Measurements from ENCODE around the gene ACADSB. TPM values are rescaled to one million over a fixed set of nuclear protein-coding genes. Genes with fewer than 3 reads are reported as not detected.

The ACADSB gene
- total RNA-seq, 4 donors from 2014 or later = 18.0 to 36.9 (median 27.4) TPM

DNA sequence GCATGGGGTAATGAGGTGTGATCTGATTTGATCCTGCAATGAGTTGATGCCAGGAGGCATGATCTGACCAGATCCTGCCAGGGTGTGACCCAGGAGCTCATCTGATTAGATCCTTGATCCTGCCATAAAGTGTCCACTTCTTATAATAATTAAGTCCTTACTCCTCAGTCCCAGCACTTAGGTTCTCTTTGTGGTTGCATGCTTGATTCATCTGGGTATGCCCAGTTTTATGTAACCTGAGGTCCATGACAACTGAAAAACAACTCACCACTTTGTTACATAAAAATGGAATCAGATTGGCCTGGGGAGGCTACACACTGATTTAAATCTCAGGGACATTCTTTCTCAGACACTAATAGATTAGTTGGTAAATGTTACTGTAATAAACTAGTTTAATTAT is 19.1 kb downstream of the ACADSB start:
- H3K27me3 ChIP-seq = no peaks in the 10 kb centered on the region

DNA sequence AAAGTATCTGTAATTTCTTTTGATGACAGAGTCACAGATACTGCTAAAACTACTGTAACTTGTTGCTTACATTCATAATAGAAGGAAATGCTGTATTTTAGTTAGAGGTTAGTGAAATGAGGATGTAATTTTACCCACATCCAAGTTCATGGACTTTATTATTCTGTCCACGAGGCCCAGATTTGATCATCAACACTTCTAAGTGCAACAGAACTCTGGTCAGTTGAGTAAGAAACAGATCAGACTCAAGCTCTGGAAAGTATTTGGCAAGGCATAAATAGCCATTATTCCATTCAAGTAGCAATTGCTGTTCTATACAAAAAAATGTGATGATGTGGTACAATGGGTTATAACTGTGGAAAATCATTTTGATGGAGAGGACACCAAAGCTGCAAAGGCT is 22.3 kb downstream of the ACADSB start:
- no peak for DNase-seq (ENCODE audit: low spot score in 2 of 2)
- no peaks in the 10 kb centered on the region for H3K4me1 ChIP-seq
- H3K27me3 ChIP-seq = no peaks in the 10 kb centered on the region
- no peaks in the 10 kb centered on the region for H3K9me3 ChIP-seq
- peaks cover 7% of the 10 kb centered on the region for H3K36me3 ChIP-seq
- 86% methylated on average over 1 of the region's 1 CpG for WGBS
- TF ChIP-seq POLR2AphosphoS5 (IDR thresholded peaks at IDR 0.05) = no peak
- H3K27ac ChIP-seq = no peak overlapping the region
- no peak overlapping the region for H3K4me3 ChIP-seq

More for the DNA sequence above, 19.1 kb downstream of the ACADSB start:
- TF ChIP-seq, protein P1, sequence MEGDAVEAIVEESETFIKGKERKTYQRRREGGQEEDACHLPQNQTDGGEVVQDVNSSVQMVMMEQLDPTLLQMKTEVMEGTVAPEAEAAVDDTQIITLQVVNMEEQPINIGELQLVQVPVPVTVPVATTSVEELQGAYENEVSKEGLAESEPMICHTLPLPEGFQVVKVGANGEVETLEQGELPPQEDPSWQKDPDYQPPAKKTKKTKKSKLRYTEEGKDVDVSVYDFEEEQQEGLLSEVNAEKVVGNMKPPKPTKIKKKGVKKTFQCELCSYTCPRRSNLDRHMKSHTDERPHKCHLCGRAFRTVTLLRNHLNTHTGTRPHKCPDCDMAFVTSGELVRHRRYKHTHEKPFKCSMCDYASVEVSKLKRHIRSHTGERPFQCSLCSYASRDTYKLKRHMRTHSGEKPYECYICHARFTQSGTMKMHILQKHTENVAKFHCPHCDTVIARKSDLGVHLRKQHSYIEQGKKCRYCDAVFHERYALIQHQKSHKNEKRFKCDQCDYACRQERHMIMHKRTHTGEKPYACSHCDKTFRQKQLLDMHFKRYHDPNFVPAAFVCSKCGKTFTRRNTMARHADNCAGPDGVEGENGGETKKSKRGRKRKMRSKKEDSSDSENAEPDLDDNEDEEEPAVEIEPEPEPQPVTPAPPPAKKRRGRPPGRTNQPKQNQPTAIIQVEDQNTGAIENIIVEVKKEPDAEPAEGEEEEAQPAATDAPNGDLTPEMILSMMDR (IDR thresholded peaks at IDR 0.05) = no peak
- TF ChIP-seq POLR2A (IDR thresholded peaks at IDR 0.05) (no peak), POLR2AphosphoS5 (IDR thresholded peaks at IDR 0.05) (no peak), EP300 (IDR thresholded peaks at IDR 0.05) (no peak)
- no peaks in the 10 kb centered on the region for H3K36me3 ChIP-seq
- DNase-seq (ENCODE audit: low spot score in 2 of 2) = no peak
- H3K9me3 ChIP-seq = no peaks in the 10 kb centered on the region
- H3K4me3 ChIP-seq = no peak overlapping the region
- H3K4me1 ChIP-seq = no peaks in the 10 kb centered on the region
- no peak overlapping the region for H3K27ac ChIP-seq

DNA sequence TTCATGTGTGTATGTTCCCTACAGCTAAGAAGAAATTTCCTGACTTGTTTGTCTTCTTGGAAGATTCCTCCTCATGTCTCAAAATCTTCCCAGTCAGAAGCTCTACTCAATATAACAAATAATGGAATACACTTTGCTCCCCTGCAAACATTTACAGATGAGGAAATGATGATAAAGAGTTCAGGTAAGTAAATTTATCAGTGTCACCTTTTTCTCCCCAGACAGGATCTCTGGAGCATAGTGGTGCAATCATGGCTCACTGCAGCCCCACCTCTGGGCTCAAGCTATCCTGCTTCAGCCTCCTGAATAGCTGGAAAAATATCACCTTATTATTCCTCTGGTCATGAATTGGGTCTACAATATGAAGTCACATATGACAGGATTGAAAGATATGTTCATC is 25.5 kb downstream of the ACADSB start:
- Histone ChIP-seq H3K4me1 (no peaks in the 10 kb centered on the region), H3K27ac (no peak overlapping the region), H3K27me3 (no peaks in the 10 kb centered on the region), H3K4me3 (no peak overlapping the region), H3K9me3 (no peaks in the 10 kb centered on the region), H3K36me3 (peaks cover 31% of the 10 kb centered on the region)
- TF ChIP-seq POLR2A (IDR thresholded peaks at IDR 0.05) = no peak
- no peak for TF ChIP-seq POLR2AphosphoS5 (IDR thresholded peaks at IDR 0.05)
- no peak for TF ChIP-seq EP300 (IDR thresholded peaks at IDR 0.05)
- TF ChIP-seq, protein P1 (IDR thresholded peaks at IDR 0.05) = no peak
- DNase-seq (ENCODE audit: low spot score in 2 of 2) = no peak

DNA sequence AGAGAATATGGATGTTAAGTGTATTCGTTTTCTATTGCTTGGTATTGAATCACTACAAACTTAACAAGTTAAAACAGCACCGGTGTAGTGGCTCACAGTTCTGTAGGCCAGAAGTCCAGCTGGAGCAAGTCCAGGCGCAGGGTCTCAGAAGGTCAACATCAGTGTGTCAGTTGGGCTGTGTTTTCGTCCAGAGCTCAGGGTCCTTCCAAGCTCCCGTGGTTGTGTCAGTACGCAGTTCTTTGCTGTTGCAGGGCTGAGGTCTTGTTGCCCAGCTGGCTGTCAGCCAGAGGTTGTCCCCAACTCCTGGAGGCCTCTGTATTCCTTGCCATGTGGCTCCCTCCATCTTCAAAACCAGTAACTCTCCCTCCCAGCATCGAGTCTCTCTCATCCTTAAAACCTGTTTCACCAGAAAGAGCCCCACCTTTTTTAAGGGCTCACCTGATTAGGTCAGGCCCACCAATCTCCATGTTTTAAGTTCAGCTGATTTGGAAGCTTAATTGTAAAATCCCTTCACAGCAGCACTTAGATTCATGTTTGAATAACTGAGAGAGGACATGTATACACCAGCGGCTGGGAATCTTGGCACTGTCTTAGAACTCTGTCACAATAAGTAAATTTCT is 26.8 kb downstream of the ACADSB start:
- Histone ChIP-seq H3K4me3 (no peak overlapping the region), H3K27me3 (no peaks in the 10 kb centered on the region), H3K9me3 (no peaks in the 10 kb centered on the region), H3K36me3 (peaks cover 33% of the 10 kb centered on the region), H3K27ac (no peak overlapping the region), H3K4me1 (no peaks in the 10 kb centered on the region)
- DNase-seq (ENCODE audit: low spot score in 2 of 2) = no peak
- 90% methylated on average over 8 of the region's 8 CpGs for WGBS
- no peak for TF ChIP-seq POLR2AphosphoS5 (IDR thresholded peaks at IDR 0.05)
- TF ChIP-seq, protein P1 (IDR thresholded peaks at IDR 0.05) = no peak
- no peak for TF ChIP-seq POLR2A (IDR thresholded peaks at IDR 0.05)
- no peak for TF ChIP-seq EP300 (IDR thresholded peaks at IDR 0.05)

DNA sequence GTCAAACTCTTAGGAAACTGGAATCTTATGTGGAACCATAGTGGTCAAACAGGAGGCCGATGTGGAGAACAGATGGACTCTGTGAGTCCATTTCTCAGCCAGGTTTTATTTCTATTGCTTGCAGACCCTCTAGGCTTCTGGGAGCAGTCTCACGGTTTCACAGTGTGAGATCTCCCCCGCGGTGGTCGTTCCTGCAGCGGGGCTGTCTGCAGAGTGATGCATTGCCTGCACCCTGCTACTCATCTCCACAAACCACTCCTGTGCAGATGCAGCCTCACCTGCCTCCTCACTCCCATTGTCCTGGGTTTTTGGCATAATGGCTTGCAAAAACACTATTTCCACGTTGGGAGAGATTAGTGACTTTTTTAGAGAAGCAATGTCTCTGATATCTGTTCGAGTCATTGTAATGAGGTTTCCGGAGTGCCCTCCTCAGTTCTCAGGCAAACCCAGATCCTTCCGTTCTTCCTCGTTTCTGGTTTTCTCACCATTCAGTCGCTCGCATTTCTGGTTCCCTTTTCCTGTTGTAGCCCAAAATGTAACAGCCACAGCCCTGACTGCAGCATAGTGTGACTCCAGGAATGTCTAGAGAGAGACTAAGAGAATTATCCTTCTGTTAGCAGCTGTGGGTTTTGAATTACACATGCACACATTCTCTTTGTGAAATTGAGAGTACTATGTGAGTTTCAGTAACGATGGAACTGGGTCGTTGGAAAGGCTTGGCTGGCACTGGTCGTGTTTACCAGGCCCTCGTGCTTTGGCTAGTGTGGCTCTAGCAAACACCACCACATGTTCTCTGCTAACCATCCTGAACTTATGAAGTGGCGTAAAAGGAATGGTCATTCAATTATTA is 30.2 kb downstream of the ACADSB start:
- H3K27me3 ChIP-seq = no peaks in the 10 kb centered on the region
- no peaks in the 10 kb centered on the region for H3K4me1 ChIP-seq
- H3K27ac ChIP-seq = no peak overlapping the region
- peaks cover 41% of the 10 kb centered on the region for H3K36me3 ChIP-seq
- H3K4me3 ChIP-seq = no peak overlapping the region
- WGBS = 79% methylated on average over 18 of the region's 18 CpGs
- DNase-seq (ENCODE audit: low spot score in 2 of 2) = no peak
- TF ChIP-seq EP300 (IDR thresholded peaks at IDR 0.05) = no peak
- TF ChIP-seq POLR2A (IDR thresholded peaks at IDR 0.05) = no peak
- no peak for TF ChIP-seq POLR2AphosphoS5 (IDR thresholded peaks at IDR 0.05)
- TF ChIP-seq, protein P1 (IDR thresholded peaks at IDR 0.05) = no peak
- no peaks in the 10 kb centered on the region for H3K9me3 ChIP-seq

All from suprapubic skin (tissue), 4 donors.